ENCODE results near the gene DOLPP1. TPM values are rescaled to one million over a fixed set of nuclear protein-coding genes. Genes with fewer than 3 reads are reported as not detected.

Gene DOLPP1
- total RNA-seq, 2 donors from 2014 or later: 30.1 to 30.4 TPM

DNA sequence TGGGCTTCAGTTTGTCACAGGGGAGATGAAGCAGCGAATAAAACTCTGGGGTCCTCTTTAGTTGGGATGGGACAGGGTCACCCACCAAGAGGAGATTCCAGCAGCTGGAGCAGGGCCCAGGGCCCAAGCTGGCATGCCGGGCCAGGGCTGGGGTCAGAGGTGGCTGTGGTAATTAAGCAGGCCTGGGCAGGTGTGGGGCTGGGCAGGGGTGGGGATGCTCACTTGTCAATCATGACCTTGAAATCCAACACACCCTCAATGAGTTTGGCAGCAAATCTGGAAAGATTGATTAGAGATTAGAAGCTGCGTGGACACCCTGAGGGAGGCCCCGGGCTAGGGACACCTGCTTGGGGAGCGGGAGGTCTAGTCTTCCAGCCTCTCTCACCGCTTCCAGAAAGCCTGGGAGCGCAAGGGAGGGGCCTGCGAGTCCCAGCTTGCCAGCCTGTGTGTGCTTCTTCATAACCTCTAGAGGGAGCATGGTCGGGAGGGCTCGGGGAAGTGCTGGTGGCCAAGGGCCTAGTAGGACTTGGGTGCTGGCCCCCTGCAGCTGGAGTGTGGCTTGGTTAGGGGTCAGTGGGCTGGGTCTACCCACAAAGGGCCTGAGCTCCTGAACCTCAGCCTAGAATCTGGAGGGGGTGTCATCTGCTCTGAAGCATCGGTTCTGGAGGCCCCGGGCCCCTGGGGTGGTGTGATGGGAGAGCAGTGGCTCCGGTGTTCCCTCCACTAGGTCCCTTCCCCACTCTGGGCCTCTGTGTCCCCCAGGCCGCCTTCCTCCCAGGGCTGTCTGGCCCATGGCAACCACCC is 22.1 kb downstream of the DOLPP1 start:
- H3K27me3 ChIP-seq (ENCODE audit: control insufficient read depth, insufficient read depth, low read length, poor library complexity, severe bottlenecking): no peaks in the 10 kb centered on the region
- TF ChIP-seq, protein P1, sequence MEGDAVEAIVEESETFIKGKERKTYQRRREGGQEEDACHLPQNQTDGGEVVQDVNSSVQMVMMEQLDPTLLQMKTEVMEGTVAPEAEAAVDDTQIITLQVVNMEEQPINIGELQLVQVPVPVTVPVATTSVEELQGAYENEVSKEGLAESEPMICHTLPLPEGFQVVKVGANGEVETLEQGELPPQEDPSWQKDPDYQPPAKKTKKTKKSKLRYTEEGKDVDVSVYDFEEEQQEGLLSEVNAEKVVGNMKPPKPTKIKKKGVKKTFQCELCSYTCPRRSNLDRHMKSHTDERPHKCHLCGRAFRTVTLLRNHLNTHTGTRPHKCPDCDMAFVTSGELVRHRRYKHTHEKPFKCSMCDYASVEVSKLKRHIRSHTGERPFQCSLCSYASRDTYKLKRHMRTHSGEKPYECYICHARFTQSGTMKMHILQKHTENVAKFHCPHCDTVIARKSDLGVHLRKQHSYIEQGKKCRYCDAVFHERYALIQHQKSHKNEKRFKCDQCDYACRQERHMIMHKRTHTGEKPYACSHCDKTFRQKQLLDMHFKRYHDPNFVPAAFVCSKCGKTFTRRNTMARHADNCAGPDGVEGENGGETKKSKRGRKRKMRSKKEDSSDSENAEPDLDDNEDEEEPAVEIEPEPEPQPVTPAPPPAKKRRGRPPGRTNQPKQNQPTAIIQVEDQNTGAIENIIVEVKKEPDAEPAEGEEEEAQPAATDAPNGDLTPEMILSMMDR (conservative IDR thresholded peaks at IDR 0.05): peak; percentile 82
- H3K9me3 ChIP-seq (ENCODE audit: control insufficient read depth, low read length): no peaks in the 10 kb centered on the region
- H3K4me1 ChIP-seq (ENCODE audit: control insufficient read depth, insufficient read depth, low read length): no peaks in the 10 kb centered on the region
- 42 to 57% methylated on average over 7 to 14 of the region's 14 CpGs for WGBS, 2 experiments (ENCODE audit: insufficient coverage in 1 of 2, insufficient read length in 1 of 2)
- no peaks in the 10 kb centered on the region for H3K9me3 Mint-ChIP-seq
- no peaks in the 10 kb centered on the region for H3K36me3 ChIP-seq (ENCODE audit: control insufficient read depth, insufficient read depth, low read length)
- no peak overlapping the region for H3K27ac ChIP-seq (ENCODE audit: low read depth, low read length)
- peak; percentile 90 for DNase-seq
- H3K4me3 ChIP-seq (ENCODE audit: low read length): no peak overlapping the region
- H3K4me3 Mint-ChIP-seq: no peak overlapping the region
- H3K27me3 Mint-ChIP-seq (ENCODE audit: insufficient read depth): peaks cover 14% of the 10 kb centered on the region
- H3K9ac ChIP-seq (ENCODE audit: extremely low read depth, low read length, poor library complexity, severe bottlenecking): no peak overlapping the region
- peaks cover 3% of the 10 kb centered on the region for H3K36me3 Mint-ChIP-seq (ENCODE audit: low read depth)
- H3K4me1 Mint-ChIP-seq: no peaks in the 10 kb centered on the region
- no peak overlapping the region for H3K27ac Mint-ChIP-seq

DNA sequence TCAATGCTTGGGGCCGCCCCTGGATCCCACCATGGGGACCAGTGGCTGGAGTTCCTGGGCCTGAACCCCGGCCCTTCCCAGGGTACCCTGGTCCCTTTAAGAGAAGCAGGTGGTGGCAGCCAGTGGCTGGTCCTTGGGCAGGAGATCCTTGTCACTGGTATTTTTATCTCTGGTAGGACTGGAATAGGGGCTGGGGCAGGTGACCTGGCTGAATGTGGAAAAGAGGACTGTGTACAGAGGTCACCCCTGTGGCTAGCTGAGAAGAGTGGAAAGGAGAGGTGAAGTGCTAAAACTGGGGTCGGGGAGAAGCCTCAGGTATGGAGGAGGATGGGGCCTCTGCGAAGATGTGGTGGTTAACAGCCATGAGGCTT is 22.7 kb downstream of the DOLPP1 start:
- no peaks in the 10 kb centered on the region for H3K4me1 ChIP-seq (ENCODE audit: control insufficient read depth, insufficient read depth, low read length)
- no peak for DNase-seq
- 91 to 95% methylated on average over 3 to 4 of the region's 4 CpGs for WGBS, 2 experiments (ENCODE audit: insufficient coverage in 1 of 2, insufficient read length in 1 of 2)
- Mint-ChIP-seq H3K4me1 (no peaks in the 10 kb centered on the region), H3K27ac (no peak overlapping the region), H3K27me3 (ENCODE audit: insufficient read depth) (peaks cover 18% of the 10 kb centered on the region), H3K4me3 (no peak overlapping the region), H3K36me3 (ENCODE audit: low read depth) (peaks cover 3% of the 10 kb centered on the region), H3K9me3 (no peaks in the 10 kb centered on the region)
- no peaks in the 10 kb centered on the region for H3K27me3 ChIP-seq (ENCODE audit: control insufficient read depth, insufficient read depth, low read length, poor library complexity, severe bottlenecking)
- H3K9ac ChIP-seq (ENCODE audit: extremely low read depth, low read length, poor library complexity, severe bottlenecking): no peak overlapping the region
- TF ChIP-seq, protein P1 (conservative IDR thresholded peaks at IDR 0.05): no peak
- H3K9me3 ChIP-seq (ENCODE audit: control insufficient read depth, low read length): no peaks in the 10 kb centered on the region
- no peaks in the 10 kb centered on the region for H3K36me3 ChIP-seq (ENCODE audit: control insufficient read depth, insufficient read depth, low read length)
- no peak overlapping the region for H3K4me3 ChIP-seq (ENCODE audit: low read length)
- H3K27ac ChIP-seq (ENCODE audit: low read depth, low read length): no peak overlapping the region

DNA sequence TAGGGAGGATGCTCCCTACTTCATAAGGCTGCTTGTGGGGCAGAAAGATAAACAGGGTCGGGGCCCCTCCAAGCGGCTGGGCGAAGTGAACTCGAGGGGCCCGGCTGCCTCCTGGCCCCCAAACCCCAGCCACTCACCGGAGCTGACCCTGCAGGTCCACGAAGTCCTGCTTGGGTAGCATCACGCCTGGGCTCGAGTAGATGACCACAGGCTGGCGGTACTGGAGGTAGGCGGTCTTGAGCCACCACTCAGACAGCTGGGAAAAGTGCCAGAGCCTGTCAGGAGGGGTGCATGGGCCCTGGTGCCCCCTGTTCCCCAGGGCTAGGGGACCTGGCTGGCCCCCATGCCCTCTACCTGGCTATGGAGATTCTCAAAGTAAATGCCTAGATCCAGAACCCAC is 23.1 kb downstream of the DOLPP1 start:
- Histone ChIP-seq H3K9ac (ENCODE audit: extremely low read depth, low read length, poor library complexity, severe bottlenecking) (no peak overlapping the region), H3K4me1 (ENCODE audit: control insufficient read depth, insufficient read depth, low read length) (no peaks in the 10 kb centered on the region), H3K9me3 (ENCODE audit: control insufficient read depth, low read length) (no peaks in the 10 kb centered on the region), H3K27me3 (ENCODE audit: control insufficient read depth, insufficient read depth, low read length, poor library complexity, severe bottlenecking) (peaks cover 2% of the 10 kb centered on the region), H3K4me3 (ENCODE audit: low read length) (no peak overlapping the region), H3K27ac (ENCODE audit: low read depth, low read length) (no peak overlapping the region), H3K36me3 (ENCODE audit: control insufficient read depth, insufficient read depth, low read length) (no peaks in the 10 kb centered on the region)
- TF ChIP-seq, protein P1 (conservative IDR thresholded peaks at IDR 0.05): no peak
- Mint-ChIP-seq H3K9me3 (no peaks in the 10 kb centered on the region), H3K4me1 (no peaks in the 10 kb centered on the region), H3K4me3 (no peak overlapping the region), H3K27me3 (ENCODE audit: insufficient read depth) (peaks cover 23% of the 10 kb centered on the region), H3K27ac (no peak overlapping the region), H3K36me3 (ENCODE audit: low read depth) (peaks cover 3% of the 10 kb centered on the region)
- 93 to 98% methylated on average over 8 to 11 of the region's 11 CpGs for WGBS, 2 experiments (ENCODE audit: insufficient coverage in 1 of 2, insufficient read length in 1 of 2)
- DNase-seq: no peak
